Esophagus muscularis mucosa (tissue), 3 donors: Measurements from ENCODE around the gene KRTAP3-3.

Experiments used
- POLR2A ChIP-seq: fragments of 450-650 bp; IDR thresholded peaks from one replicate; pipeline ENCODE4 v1.6.1; 2017; ENCODE audit warnings: antibody characterized with exemption, moderate library complexity, mild to moderate bottlenecking, low read depth
- TF ChIP-seq, protein P1 (sequence below), 3 experiments: fragments of 200-600 bp in 2 of 3; fragments of 450-650 bp in 1 of 3; sonication (generic) in 2 of 3; IDR thresholded peaks; one replicate each; pipeline ENCODE4 v1.5.1; 2017 to 2019; ENCODE audit warnings: antibody characterized with exemption in 3 of 3, mild to moderate bottlenecking in 2 of 3, moderate library complexity in 1 of 3

DNA sequence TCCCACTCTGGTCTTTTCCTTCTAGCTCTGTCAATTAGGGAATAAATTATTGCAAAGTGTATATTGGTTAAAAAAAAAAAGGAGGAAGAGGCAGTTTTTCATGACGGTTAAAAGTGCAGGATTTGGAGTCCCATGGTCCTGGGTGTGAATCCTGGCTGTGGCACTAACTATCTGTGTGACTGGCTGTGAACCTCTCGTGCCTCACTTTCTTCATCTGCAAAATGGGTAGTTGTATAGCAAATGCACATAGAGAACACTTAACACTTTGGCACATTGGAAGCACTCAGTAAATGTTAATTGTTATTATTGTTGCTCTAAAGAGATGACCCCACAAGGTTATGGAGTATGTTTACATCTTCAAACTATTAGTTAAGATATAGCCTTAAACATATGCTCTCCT is 46.0 kb downstream of the KRTAP3-3 start:
- TF ChIP-seq, protein P1, sequence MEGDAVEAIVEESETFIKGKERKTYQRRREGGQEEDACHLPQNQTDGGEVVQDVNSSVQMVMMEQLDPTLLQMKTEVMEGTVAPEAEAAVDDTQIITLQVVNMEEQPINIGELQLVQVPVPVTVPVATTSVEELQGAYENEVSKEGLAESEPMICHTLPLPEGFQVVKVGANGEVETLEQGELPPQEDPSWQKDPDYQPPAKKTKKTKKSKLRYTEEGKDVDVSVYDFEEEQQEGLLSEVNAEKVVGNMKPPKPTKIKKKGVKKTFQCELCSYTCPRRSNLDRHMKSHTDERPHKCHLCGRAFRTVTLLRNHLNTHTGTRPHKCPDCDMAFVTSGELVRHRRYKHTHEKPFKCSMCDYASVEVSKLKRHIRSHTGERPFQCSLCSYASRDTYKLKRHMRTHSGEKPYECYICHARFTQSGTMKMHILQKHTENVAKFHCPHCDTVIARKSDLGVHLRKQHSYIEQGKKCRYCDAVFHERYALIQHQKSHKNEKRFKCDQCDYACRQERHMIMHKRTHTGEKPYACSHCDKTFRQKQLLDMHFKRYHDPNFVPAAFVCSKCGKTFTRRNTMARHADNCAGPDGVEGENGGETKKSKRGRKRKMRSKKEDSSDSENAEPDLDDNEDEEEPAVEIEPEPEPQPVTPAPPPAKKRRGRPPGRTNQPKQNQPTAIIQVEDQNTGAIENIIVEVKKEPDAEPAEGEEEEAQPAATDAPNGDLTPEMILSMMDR (IDR thresholded peaks at IDR 0.05) = no peak
- no peak for TF ChIP-seq POLR2A
